Testis (tissue), 3 donors: Measurements from ENCODE around the gene MC1R. TPM values are rescaled to one million over a fixed set of nuclear protein-coding genes. Genes with fewer than 3 reads are reported as not detected.

Experiments used
- DNase-seq: peaks from one replicate; pipeline ENCODE4 v3.0.0-alpha.2; 2019
- H3K27ac ChIP-seq, 2 donors: fragments of 200-600 bp; sonication (generic); one replicate each; pipeline ENCODE4 v1.5.1; 2019
- H3K27me3 ChIP-seq: fragments of 200-600 bp; sonication (generic); one replicate; pipeline ENCODE4 v1.5.1; 2019
- H3K36me3 ChIP-seq: fragments of 200-600 bp; sonication (generic); one replicate; pipeline ENCODE4 v1.5.1; 2017; ENCODE audit warnings: low read depth; ENCODE audit errors: missing control alignments
- H3K4me1 ChIP-seq: fragments of 200-600 bp; sonication (generic); one replicate; pipeline ENCODE4 v1.5.1; 2019
- H3K4me3 ChIP-seq, 2 donors: fragments of 200-600 bp; sonication (generic); one replicate each; pipeline ENCODE4 v1.5.1; 2017 to 2019
- H3K9me3 ChIP-seq: fragments of 200-600 bp; sonication (generic); one replicate; pipeline ENCODE4 v1.5.1; 2017
- POLR2A ChIP-seq: fragments of 450-650 bp; IDR thresholded peaks from one replicate; pipeline ENCODE4 v1.6.1; 2017; ENCODE audit warnings: antibody characterized with exemption, mild to moderate bottlenecking, moderate library complexity
- WGBS, 2 donors: methylation state at CpG; one replicate each; pipeline ENCODE4 v1.1.5; 2018; 5-methylcytosine and 5-hydroxymethylcytosine counted together
- intact Hi-C: fragments of 100-400 bp; cut with DNase I; formaldehyde crosslinking; loops from one replicate; pipeline ENCODE4 v1.15.1; 2023; ENCODE audit warnings: low total_unique reads
- polyA plus RNA-seq: library from polyadenylated mRNA; stranded (reverse); fragments of 350-450 nt; fragmentation: Illumina TruSeq; extraction: RNeasy Lipid Tissue Mini Kit (QIAGEN cat#74804); gene quantifications from one replicate; pipeline ENCODE4 v1.2.3, GENCODE V29; 2014; ENCODE audit warnings: low read depth, low replicate concordance; ENCODE audit not compliant: insufficient read depth
- total RNA-seq, 2 donors: library from RNA; depleted of rRNA; stranded (reverse); fragments of >200 nt; gene quantifications; one replicate each; pipeline ENCODE4 v1.2.3, GENCODE V29; 2016
- TF ChIP-seq, protein P1 (sequence below), 3 experiments: fragments of 450-650 bp in 2 of 3; fragments of 200-600 bp in 1 of 3; sonication (generic) in 1 of 3; IDR thresholded peaks; one replicate each; pipeline ENCODE4 v1.5.1; 2016 to 2019; ENCODE audit warnings: antibody characterized with exemption in 3 of 3, mild to moderate bottlenecking in 2 of 3, moderate library complexity in 1 of 3

Gene MC1R
- total and polyA plus RNA-seq, 3 donors from 2014 or later: 30.1 to 53.7 (median 40.0) TPM

DNA sequence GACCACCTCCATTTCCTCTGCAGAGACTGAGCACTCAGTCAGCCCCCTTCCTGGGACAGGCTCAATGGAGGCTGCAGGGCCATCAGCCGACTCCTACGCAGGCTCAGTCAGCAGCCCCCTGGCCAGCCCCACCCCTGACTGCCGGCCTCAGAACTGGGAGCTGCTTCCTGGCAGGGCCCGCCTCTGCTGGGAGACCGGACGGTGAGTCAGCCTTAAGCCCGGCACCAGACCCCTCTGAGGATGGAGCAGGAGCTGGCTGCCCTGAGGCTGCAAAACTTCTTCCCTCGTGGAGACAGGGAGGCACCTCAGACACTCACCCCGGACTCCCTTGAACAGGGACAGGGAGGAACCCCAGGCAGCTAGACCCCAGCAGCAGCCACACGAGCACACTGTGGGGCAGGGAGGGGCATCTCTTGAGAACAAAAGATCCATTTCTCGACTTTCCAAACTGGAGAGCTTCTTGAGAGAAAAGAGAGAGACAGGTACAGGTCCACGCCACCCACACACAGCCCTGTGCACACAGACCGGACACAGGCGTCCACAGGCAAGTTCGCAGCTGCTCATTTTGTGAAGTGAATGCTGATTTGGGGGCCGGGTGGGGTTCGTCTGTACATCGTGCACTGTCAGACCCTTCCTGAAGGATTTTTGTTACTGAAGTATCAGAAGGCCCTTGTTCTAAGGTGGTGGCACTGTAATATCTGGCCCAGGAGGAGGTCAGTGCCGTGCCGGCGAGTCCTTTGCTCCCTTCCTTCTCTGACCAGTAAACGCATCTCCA lies 3.2 kb downstream of the MC1R start:
- no peaks in the 10 kb centered on the region for H3K9me3 ChIP-seq
- H3K27me3 ChIP-seq: no peaks in the 10 kb centered on the region
- H3K36me3 ChIP-seq: no peaks in the 10 kb centered on the region
- 10 to 14% methylated on average over 11 to 22 of the region's 22 CpGs for WGBS, 2 donors
- intact Hi-C loops: no loop called here
- DNase-seq: peak; percentile 72
- H3K27ac ChIP-seq: peak overlapping the region; percentile 45 to 69
- peaks cover 37% of the 10 kb centered on the region for H3K4me1 ChIP-seq
- TF ChIP-seq POLR2A: no peak
- TF ChIP-seq, protein P1, sequence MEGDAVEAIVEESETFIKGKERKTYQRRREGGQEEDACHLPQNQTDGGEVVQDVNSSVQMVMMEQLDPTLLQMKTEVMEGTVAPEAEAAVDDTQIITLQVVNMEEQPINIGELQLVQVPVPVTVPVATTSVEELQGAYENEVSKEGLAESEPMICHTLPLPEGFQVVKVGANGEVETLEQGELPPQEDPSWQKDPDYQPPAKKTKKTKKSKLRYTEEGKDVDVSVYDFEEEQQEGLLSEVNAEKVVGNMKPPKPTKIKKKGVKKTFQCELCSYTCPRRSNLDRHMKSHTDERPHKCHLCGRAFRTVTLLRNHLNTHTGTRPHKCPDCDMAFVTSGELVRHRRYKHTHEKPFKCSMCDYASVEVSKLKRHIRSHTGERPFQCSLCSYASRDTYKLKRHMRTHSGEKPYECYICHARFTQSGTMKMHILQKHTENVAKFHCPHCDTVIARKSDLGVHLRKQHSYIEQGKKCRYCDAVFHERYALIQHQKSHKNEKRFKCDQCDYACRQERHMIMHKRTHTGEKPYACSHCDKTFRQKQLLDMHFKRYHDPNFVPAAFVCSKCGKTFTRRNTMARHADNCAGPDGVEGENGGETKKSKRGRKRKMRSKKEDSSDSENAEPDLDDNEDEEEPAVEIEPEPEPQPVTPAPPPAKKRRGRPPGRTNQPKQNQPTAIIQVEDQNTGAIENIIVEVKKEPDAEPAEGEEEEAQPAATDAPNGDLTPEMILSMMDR (IDR thresholded peaks at IDR 0.05): no peak
- peak overlapping the region; percentile 44 to 47 for H3K4me3 ChIP-seq

DNA sequence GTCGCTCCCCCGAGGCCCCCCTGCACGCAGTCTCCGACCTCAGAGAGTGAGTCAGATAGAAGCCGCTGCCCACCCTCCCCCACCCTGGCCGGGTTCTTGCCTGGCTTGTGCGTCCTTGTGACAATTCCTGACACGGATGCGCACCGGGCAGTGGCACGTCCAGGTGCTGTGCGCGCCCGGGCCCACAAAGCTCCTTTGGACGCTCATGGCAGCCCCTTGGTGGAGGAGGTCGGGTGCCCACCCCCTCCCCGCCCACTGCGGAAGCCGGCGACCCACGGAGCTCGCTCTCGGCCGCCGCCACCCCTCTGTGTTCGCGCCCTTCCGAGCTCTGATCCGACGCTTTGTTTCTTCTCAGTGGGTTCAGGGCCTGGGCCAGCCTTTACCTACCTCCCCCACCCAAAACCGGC lies 3.8 kb downstream of the MC1R start:
- peak overlapping the region; percentile 53 to 69 for H3K27ac ChIP-seq
- intact Hi-C loops: no loop called here
- peak; percentile 81 for DNase-seq
- H3K4me1 ChIP-seq: peaks cover 37% of the 10 kb centered on the region
- no peaks in the 10 kb centered on the region for H3K36me3 ChIP-seq
- no peak for TF ChIP-seq POLR2A
- TF ChIP-seq, protein P1 (IDR thresholded peaks at IDR 0.05): no peak
- peak overlapping the region; percentile 44 to 47 for H3K4me3 ChIP-seq
- no peaks in the 10 kb centered on the region for H3K27me3 ChIP-seq
- no peaks in the 10 kb centered on the region for H3K9me3 ChIP-seq
- WGBS, 2 donors: 0 to 1% methylated on average over 1 to 31 of the region's 31 CpGs

DNA sequence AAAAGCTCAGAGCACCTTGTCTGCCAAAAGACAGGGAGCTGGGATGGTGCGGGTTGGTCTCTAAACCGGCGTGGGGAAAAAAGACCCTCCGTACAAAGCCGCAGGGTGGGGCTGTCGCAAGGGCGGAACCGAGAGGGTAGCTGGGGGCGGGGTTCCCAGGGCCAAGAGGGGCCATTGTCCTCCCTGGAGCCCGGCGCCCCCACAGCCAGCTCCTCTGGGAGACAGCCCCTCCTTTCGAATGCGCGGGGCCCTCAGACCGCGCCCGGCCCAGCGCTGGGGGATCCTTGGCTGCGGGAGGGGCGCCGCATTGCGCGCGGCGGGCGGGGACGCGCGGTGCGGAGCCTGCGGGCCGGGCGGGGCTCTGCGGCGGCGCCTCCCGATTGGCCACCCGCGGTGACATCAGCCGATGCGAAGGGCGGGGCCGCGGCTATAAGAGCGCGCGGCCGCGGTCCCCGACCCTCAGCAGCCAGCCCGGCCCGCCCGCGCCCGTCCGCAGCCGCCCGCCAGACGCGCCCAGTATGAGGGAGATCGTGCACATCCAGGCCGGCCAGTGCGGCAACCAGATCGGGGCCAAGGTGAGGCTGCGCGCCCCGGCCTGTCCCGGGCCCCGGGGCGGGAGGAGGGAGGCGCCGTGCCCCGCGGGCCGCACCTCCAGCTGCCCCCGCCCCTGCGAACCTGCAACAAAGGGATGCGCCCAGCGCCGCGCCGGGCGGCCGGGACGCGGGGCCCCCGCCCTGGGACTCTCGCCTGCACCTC lies 4.4 kb downstream of the MC1R start, which contains the start of gene TUBB3:
TSS of gene TUBB3 (plus strand) at position 459 of the 756 bp plus-strand sequence. CDS start at position 519, 60 bp downstream.
- TF ChIP-seq POLR2A: no peak
- TF ChIP-seq, protein P1 (IDR thresholded peaks at IDR 0.05): no peak
- Histone ChIP-seq H3K4me3 (peak within 1 kb of the TSS; percentile 44 to 47), H3K36me3 (no peaks in the 10 kb centered on the region), H3K27ac (peak within 1 kb of the TSS; percentile 53 to 69), H3K27me3 (no peaks in the 10 kb centered on the region), H3K9me3 (no peaks in the 10 kb centered on the region), H3K4me1 (peaks cover 31% of the 10 kb centered on the region)
- DNase-seq: peak; percentile 77
- intact Hi-C loops: no loop called here
- 0% methylated on average over 3 to 41 of the region's 88 CpGs for WGBS, 2 donors

DNA sequence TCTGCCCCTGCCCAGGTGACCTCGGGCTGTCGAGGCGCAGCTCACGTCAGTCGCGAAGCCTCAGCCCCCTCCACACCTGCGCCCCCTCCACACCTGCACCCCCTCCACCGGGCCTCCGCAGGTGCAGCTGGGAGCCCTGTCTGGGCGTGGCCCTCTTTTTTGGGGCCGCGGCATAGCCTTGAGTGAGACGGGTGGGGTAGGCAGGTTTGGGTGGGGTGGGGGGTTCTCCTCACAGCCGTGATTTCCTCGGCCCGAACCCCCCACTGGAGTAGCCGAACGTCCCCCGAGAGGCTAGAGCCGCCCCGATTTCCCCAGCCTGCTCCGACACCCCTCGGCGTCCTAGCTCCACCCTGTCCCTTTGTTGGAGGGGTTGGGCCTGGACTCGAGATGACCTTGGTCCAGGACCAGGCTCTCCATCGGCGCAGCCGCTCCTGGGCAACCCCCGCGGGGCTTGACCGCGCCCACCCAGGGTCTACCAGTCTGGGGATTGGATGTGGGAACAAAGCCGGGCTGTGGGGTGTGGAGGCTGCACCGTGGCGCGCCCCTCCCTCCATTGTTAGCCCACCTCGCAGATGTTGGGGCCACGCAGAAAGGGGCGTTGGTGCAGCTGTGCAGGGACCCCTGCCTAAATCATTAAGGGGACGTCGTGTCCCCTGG lies 5.1 kb downstream of the MC1R start:
- peaks cover 24% of the 10 kb centered on the region for H3K4me1 ChIP-seq
- no peaks in the 10 kb centered on the region for H3K27me3 ChIP-seq
- H3K9me3 ChIP-seq: no peaks in the 10 kb centered on the region
- H3K27ac ChIP-seq: no peak overlapping the region
- TF ChIP-seq POLR2A: no peak
- TF ChIP-seq, protein P1 (IDR thresholded peaks at IDR 0.05): no peak
- WGBS, 2 donors: 2 to 11% methylated on average over 9 to 34 of the region's 41 CpGs
- DNase-seq: no peak
- peak overlapping the region; percentile 44 to 47 for H3K4me3 ChIP-seq
- intact Hi-C loops: no loop called here
- no peaks in the 10 kb centered on the region for H3K36me3 ChIP-seq
